ENCODE measurements around the gene SIT1. TPM values are rescaled to one million over a fixed set of nuclear protein-coding genes. Genes with fewer than 3 reads are reported as not detected.

SIT1 gene, protein sequence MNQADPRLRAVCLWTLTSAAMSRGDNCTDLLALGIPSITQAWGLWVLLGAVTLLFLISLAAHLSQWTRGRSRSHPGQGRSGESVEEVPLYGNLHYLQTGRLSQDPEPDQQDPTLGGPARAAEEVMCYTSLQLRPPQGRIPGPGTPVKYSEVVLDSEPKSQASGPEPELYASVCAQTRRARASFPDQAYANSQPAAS
- total RNA-seq: 1 to 10 TPM in 1 of 2 donors, under 1 TPM in 1; 0.92 to 3.8 TPM
- polyA plus RNA-seq: 1 to 10 TPM in 1 of 2 donors, under 1 TPM in 1; 0.87 to 1.9 TPM
- long read RNA-seq, donor 1, partial matches to known transcripts: 0 of 1 reads
- long read RNA-seq, donor 1, other reads (novel, unspliced or antisense): 0 of 1 reads
- long read RNA-seq, donor 2: 0 reads
- long read RNA-seq, donor 3: 0 reads
- long read RNA-seq, donor 4: 0 reads
- long read RNA-seq, donor 5: 0 reads

DNA sequence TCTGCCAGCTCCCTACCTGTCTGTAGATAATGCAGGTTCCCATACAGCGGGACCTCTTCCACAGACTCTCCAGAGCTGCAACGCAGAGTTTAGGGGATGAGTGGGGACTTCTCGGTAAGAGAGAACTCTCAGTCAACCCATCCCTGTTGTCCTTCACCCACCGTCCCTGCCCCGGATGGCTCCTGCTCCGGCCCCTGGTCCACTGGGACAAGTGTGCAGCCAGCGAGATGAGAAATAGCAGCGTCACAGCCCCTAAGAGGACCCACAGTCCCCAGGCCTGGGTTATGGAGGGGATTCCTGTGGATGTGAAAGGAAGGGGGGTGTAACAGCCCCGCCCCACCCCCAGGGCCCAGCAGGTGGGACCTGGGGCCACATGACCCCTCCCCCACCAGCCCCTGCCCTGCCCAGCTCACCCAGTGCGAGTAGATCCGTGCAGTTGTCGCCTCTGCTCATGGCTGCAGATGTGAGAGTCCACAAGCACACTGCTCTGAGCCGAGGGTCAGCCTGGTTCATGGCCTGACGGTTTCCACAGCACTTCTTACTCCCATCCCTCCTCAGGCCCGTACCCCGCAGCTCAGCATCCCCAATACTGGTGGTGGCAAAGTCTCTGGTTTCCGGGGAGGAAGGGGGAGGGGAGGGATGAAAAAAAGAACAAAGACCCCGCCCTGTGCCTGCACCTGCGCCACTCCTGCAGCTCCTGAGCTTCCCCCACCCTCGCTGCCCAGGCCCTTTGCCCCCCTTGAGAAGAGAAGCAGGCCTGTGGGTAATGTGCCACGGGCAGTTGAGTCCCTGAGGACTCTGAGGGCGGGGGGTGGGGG, at the start of gene SIT1:
Gene SIT1 (minus strand): TSS at position 591 of the 818 bp plus-strand sequence. CDS start 78 bp downstream, at position 513.
- DNase-seq (no peak), ATAC-seq (ENCODE audit: insufficient read depth, low FRiP score) (no peak)
- 70 to 78% methylated on average over 22 of the region's 22 CpGs for WGBS, 2 donors
- Histone ChIP-seq H3K9me3 (ENCODE audit: control insufficient read depth in 4 of 4, insufficient read depth in 3 of 4, low read length in 3 of 4) (no peaks in the 10 kb centered on the region), H3K4me3 (no peak within 1 kb of the TSS), H3K4me1 (ENCODE audit: control insufficient read depth in 5 of 5, insufficient read depth in 5 of 5, low read length in 5 of 5) (peaks cover 0 to 10% (median 5%) of the 10 kb centered on the region in 5 donors), H3K27me3 (ENCODE audit: control insufficient read depth in 3 of 3, insufficient read depth in 3 of 3, low read length in 2 of 3) (no peaks in the 10 kb centered on the region), H3K27ac (ENCODE audit: low read depth in 1 of 2, low read length in 1 of 2) (peak within 1 kb of the TSS in 1 of 2 donors; percentile 66), H3K36me3 (ENCODE audit: control insufficient read depth in 4 of 4, insufficient read depth in 4 of 4, low read length in 4 of 4) (no peaks in the 10 kb centered on the region), H3K9ac (ENCODE audit: insufficient read depth in 1 of 2, low read length in 2 of 2) (no peak within 1 kb of the TSS)
- TF ChIP-seq, protein P1, sequence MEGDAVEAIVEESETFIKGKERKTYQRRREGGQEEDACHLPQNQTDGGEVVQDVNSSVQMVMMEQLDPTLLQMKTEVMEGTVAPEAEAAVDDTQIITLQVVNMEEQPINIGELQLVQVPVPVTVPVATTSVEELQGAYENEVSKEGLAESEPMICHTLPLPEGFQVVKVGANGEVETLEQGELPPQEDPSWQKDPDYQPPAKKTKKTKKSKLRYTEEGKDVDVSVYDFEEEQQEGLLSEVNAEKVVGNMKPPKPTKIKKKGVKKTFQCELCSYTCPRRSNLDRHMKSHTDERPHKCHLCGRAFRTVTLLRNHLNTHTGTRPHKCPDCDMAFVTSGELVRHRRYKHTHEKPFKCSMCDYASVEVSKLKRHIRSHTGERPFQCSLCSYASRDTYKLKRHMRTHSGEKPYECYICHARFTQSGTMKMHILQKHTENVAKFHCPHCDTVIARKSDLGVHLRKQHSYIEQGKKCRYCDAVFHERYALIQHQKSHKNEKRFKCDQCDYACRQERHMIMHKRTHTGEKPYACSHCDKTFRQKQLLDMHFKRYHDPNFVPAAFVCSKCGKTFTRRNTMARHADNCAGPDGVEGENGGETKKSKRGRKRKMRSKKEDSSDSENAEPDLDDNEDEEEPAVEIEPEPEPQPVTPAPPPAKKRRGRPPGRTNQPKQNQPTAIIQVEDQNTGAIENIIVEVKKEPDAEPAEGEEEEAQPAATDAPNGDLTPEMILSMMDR (IDR thresholded peaks at IDR 0.05; ENCODE audit: control extremely low read depth, extremely low read depth): no peak

DNA sequence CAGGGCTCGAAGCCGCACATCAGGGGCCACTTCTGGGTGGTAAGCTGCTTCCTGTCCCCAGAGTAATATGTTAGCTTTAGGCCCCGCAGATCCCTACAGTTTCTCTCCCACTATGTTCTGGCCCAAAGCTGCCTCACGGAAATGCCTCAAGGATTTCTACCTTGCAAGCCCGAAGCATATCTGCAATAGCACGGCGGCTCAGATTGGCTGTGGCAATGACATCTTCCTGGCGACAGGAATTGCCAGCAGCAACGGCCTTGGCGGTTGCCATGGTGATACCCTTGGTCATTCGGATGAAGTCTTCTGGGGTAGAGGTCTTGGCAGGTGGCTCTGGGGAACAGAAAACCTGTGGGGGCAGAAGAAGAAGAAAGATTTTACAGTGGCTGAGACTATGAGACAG, 49.3 kb upstream of the SIT1 start:
- H3K36me3 ChIP-seq (ENCODE audit: control insufficient read depth in 4 of 4, insufficient read depth in 4 of 4, low read length in 4 of 4): peaks cover 41 to 74% (median 71%) of the 10 kb centered on the region in 4 donors
- ATAC-seq (ENCODE audit: insufficient read depth, low FRiP score) (no peak), DNase-seq (no peak)
- H3K4me1 ChIP-seq (ENCODE audit: control insufficient read depth in 5 of 5, insufficient read depth in 5 of 5, low read length in 5 of 5): peaks cover 0 to 2% (median 0%) of the 10 kb centered on the region in 5 donors
- no peaks in the 10 kb centered on the region for H3K27me3 ChIP-seq (ENCODE audit: control insufficient read depth in 3 of 3, insufficient read depth in 3 of 3, low read length in 2 of 3)
- no peak overlapping the region for H3K9ac ChIP-seq (ENCODE audit: insufficient read depth in 1 of 2, low read length in 2 of 2)
- WGBS, 2 donors: 91 to 92% methylated on average over 11 of the region's 11 CpGs
- no peak overlapping the region for H3K4me3 ChIP-seq
- H3K9me3 ChIP-seq (ENCODE audit: control insufficient read depth in 4 of 4, insufficient read depth in 3 of 4, low read length in 3 of 4): no peaks in the 10 kb centered on the region
- TF ChIP-seq, protein P1 (IDR thresholded peaks at IDR 0.05; ENCODE audit: control extremely low read depth, extremely low read depth): no peak
- no peak overlapping the region for H3K27ac ChIP-seq (ENCODE audit: low read depth in 1 of 2, low read length in 1 of 2)

DNA sequence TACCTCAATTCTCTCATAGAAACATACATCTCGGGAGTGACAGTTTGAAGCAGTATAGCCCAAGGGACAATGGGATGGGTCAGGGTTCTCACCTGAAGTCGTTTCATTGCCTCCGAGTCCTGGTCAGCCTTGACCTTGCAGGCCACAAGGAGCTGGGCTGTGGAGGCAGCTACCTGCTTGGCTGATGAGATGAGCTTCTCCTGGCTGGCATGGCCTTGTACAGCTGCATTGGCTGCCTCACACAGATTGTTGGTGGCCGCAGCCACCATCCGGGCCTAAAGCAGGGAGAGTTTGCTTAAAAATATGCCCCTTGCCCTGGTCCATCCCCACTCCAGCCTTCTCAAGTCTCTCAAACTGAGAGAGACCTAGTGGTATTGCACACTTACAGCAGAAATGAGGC, 47.5 kb upstream of the SIT1 start:
- ATAC-seq (ENCODE audit: insufficient read depth, low FRiP score) (no peak), DNase-seq (no peak)
- Histone ChIP-seq H3K9ac (ENCODE audit: insufficient read depth in 1 of 2, low read length in 2 of 2) (no peak overlapping the region), H3K27ac (ENCODE audit: low read depth in 1 of 2, low read length in 1 of 2) (peak overlapping the region in 1 of 2 donors; percentile 55), H3K4me3 (no peak overlapping the region), H3K4me1 (ENCODE audit: control insufficient read depth in 5 of 5, insufficient read depth in 5 of 5, low read length in 5 of 5) (peaks cover 0 to 2% (median 0%) of the 10 kb centered on the region in 5 donors), H3K36me3 (ENCODE audit: control insufficient read depth in 4 of 4, insufficient read depth in 4 of 4, low read length in 4 of 4) (peaks cover 37 to 60% (median 54%) of the 10 kb centered on the region in 4 donors), H3K27me3 (ENCODE audit: control insufficient read depth in 3 of 3, insufficient read depth in 3 of 3, low read length in 2 of 3) (no peaks in the 10 kb centered on the region), H3K9me3 (ENCODE audit: control insufficient read depth in 4 of 4, insufficient read depth in 3 of 4, low read length in 3 of 4) (no peaks in the 10 kb centered on the region)
- TF ChIP-seq, protein P1 (IDR thresholded peaks at IDR 0.05; ENCODE audit: control extremely low read depth, extremely low read depth): no peak
- 94 to 96% methylated on average over 5 of the region's 5 CpGs for WGBS, 2 donors

Data from lung (tissue), 16 donors.